NCI-H82 treated with DMSO at 0.1 percent for 48 hours (cell line): Measurements from ENCODE around the gene STRBP.
"Not testable (repeated sequence)": the region's sequence is repeated elsewhere in the genome, so short reads cannot be mapped to it uniquely, and the experiment has no call there.

ENCODE experiments used
- DNase-seq: peaks from one replicate; lab custom pipeline; 2025; ENCODE audit not compliant: unreplicated experiment; lab: John Stamatoyannopoulos, UW

STRBP gene

DNA sequence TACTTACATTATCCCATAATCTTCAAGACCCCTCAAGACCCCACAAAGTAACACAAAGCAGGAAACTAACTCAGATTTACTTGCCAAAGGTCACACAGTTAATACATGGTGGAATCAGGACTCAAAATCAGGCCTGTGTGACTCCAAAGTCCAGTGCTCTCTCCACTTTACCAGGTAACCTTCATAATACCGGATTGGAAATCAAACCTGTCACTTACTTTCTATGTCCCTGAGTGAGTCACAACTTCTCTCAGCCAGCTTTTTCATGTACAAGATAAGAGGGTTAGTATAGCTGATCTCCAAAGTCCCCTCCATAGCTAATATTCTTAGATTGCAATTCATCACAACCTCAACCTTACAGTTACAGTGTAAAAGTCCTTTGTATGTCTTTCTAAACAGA, 17.1 kb downstream of the STRBP start:
- DNase-seq, result no peak

DNA sequence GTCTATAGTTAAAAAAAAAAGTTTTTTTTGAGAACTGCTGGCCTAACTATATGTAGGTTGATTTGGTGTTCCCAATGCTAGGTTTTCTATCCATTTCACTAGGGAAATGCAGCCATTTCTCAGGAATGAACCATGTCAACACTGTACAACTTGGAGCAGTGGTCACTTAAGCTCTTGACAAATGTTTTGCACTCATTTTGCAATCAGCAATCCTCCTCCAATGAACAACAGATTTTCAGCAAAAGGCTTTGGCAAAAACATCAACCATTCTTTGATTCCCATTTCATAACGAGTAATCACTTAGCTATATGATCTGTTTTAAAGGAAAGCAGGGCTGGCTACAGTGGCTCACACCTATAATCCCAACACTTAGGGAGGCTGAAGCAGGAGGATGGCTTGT, 17.9 kb downstream of the STRBP start:
- no peak for DNase-seq

DNA sequence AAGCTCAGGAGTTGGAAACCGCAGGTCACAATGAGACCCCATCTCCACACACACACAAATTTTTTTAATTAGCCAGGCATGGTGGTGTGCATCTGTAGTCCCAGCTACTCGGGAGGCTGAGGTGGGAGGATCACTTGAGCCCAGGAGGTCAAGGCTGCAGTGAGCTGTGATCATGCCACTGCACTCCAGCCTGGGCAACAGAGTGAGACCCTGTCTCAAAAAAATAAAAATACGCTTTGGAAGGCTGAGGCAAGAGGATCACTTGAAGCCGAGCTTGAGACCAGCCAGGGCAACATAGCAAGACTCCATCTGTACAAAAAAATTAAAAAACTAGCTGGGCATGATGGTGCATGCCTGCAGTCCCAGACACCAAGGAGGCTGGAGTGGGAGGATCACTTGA, 19.2 kb downstream of the STRBP start:
- DNase-seq, result not testable (repeated sequence)

DNA sequence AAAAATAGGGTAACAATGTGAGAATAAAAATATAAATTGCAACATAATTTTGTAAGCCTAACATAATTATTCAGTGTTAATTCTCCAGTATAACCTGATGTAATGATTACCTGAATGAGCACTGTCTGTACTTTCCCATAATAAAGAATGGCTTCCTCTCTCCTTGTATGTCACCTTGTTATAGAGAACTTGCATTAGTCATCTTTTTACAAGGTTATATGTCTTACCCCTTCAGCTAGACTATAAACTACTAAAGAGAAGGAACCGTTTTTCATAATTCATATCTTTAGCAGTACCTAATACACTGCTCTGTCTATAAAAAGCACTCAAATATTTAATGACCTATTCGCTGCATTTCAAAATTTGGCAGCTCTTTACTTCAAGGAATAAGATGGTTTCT, 19.8 kb downstream of the STRBP start:
- DNase-seq, result no peak

DNA sequence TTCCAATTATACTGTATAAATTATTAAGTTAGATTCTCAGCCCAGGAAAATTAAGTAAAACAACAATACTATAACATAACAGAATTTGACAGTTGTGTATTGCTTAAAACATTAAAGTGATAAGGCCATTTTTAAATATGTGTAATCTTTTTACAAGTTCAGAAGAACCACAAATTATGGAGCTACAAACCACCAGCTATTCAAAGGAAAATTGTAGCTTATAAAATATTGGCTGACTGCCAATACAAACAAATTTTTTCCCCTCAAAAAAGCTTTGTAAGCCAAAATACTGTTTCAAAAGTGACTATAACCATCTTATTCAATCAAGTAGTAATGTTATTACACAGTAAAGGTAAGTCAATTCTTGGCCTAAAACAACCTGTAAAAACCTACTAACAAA, 21.9 kb downstream of the STRBP start:
- DNase-seq, result no peak

DNA sequence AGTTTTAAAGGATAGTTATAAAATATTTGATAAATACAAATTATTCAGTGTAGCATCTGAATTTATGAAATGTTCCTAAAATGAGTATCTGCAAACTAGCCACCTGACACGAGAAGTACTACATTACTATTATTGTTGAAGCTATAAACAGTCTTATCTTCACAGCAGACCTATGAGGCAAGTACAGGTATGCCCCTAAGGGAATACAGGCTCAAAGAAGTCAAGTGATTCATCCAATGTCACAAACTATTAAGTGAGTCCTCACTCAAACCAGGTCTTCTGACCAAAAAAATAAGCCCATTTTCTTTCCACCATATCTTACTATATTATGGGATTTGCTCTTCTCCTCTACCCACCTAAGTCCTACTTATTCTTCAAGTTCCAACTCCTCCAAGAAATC, 28.7 kb downstream of the STRBP start:
- DNase-seq, result no peak

DNA sequence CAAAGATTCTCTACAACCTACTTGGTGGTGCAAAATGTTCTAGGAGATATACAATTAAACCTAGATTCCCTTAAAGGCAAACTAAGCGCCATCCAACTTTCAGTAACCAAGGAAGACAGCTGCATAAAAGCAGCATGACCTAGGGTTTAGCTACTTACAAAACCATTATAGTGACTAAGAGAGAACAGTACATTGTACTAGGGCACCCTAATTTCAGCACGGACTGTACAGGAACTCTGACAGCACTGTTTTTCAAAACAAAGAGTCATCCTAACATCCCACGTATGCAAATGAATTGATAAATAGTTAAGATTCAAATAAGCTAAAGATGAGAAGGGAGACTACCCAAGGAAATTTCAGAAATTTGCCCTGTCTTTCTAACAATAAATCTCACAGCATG, 30.0 kb downstream of the STRBP start:
- no peak for DNase-seq

DNA sequence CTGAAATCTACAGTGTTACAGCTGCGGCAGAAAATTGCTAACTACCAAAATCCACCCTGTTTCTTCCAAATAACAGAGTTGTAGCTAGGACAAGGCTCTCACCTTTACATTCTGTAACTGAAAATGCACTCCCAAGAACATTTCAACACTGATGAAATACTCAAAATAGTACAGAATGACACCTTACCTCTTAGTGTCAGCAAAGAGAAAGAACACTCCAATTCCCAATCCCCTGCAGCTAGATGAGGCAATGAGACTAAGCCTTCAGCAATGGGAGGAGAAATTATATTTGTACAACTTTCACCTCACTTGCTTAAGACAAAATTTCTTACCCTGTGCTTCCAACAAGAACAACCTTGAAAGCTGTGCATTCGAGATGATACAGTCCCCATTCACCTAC, 31.2 kb downstream of the STRBP start:
- DNase-seq, result no peak

DNA sequence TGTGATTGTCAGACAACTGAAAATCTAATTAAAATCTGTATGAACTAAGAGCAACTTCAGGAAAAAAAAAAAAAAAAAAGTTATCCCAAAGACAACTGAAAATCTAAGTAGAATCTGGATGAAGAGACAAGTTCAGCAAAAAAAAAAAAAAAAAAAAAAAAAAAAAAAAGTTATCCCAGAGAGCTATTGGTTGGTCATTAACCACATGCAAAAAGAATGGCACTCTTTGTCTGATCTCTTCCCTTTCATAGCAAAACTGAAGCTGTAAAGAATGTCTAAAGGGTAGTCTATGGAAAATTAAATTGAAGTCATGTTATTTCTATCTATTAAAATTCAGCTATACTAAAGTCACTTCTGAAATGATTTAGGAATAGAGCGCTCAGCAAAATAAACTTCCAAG, 32.9 kb downstream of the STRBP start:
- DNase-seq, result no peak

DNA sequence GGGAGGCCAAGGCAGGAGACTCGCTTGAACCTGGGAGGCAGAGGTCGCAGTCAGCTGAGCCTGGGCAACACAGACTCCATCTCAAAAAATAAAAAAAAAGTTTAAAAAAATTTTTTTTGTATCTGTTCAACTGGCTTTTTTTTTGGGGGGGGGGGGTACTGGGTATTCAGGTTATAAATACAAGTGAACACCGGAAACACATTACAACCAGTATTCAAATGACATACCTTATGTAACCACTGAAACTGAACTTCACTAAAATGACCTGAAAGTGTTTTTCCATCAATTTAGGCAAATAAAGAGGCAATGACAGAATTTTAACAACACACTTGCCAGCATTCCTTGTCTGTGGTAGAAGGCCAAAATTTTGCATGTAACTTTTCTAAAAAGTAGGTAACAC, 33.5 kb downstream of the STRBP start:
- no peak for DNase-seq

DNA sequence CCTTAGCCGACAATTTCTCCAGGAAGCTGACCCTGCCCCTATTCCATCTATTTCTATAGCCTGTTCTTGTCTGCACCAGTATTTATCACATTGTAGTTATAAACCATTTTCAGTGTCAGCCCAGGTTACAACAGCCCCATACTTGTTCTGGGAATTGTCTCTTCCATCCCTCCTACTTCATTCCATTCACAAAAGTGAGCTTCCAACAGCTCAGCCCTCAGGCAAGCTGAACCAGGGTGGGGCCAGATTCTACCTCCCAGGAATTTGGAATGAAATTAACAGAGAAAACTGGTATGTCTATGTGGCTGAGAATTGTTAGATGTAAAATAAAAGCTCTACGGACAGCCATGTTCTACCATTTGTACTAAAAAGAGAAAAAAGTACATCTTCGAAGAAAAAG, 36.1 kb downstream of the STRBP start:
- no peak for DNase-seq

DNA sequence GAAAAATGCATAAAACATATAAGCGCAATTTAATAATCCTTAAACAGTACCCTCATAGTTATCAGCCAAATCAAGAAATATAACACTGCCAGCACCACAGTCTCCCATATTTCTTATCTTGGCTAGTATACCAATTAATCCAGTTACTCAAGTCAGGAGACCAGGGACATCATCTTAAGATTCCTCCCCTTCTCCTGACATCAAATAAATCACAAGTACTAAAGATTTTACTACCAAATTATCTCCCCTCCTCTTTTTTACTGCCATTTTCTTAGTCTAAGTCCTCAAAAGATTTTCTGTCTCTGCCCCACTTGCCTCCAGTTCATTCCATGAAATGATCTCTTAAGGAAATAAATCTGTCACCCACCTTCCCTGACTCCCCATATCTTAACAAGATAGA, 37.0 kb downstream of the STRBP start:
- no peak for DNase-seq

DNA sequence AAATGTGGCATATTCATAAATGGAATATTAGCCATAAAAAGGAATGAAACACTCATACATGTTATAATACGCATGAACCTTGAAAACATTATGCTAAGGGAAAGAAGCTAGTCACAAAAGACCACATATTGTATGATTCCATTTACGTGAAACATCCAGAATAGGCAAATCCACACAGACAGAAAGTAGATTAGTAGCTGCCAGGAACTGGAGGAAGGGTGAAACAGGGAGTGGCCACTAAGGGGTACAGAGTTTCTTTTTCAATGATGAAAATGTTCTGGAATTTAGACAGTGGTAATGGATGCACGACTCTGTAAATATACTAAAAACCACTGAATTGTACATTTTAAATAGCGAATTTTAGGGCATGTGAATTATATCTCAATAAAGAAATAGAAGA, 39.4 kb downstream of the STRBP start:
- no peak for DNase-seq

DNA sequence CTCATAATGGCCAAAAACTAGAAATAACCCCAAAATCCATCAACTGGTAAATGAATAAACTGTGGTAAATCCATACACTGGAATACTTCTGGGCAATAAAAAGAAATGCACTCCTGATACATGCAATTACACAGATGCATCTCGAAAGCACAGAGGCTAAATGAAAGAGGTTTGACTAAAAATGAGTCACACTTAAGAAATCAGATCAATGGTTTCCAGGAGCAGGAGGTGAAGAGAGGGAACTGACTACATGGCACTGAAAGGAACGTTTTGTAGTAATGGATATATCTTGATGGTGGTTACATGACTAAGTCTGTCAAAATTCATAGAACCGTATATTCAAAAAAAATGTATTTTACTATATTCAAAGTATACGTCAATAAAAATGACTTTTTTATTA, 42.4 kb downstream of the STRBP start:
- DNase-seq, result no peak

DNA sequence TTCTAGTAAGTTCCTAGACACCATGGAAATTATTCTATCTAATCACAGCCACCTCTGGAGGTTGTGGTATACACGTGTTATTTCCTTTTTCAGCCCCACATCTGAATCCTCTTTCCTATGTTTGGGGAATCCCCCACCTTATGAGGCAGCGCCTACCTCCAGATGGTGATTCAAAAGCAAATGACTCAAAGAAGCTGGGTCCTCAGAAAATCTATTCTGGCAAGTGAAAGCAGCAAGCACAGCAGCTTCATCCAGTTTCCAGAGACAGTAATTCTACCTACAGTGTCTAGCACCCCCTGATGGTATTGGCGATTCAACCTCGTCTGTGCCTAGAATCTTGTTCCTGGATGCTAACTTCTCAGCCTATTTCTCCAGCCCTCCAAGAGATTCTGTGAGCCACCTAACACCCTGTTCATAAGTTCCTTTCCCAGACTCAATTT, 43.0 kb downstream of the STRBP start:
- no peak for DNase-seq

DNA sequence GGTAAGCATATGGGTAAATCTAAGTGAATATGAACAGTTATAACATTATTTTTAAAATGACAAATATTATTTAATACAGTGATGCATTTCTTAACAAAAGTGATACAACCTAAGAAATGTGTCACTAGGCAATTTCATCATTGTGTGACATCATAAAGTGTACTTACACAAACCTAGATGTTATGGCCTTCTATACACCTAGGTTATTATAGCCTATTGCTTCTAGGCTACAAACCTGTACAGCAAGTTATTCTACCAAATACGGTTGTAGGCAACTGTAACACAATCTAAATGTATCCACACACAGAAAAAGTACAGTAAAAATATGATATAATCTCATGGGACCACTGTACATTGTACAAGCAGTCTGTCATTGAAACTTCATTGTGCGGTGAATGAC, 48.3 kb downstream of the STRBP start:
- no peak for DNase-seq

DNA sequence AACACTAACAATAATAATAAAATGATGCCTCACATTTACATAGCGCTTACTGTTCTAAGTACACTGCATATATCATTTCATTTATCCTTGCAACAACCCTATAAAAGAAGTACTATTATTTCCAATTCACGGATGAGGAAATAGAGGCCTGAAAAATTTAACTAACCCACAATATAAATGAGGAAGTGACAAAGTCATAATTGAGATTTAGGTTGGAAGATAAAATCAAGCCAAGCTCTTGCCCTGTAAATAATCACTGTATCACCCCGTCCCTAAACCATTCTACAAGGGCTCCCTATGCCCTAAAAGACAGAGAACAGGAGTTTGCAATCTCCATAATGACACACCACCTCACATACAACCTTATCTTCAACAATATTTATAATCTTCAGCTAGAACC, 49.6 kb downstream of the STRBP start:
- DNase-seq, result no peak

DNA sequence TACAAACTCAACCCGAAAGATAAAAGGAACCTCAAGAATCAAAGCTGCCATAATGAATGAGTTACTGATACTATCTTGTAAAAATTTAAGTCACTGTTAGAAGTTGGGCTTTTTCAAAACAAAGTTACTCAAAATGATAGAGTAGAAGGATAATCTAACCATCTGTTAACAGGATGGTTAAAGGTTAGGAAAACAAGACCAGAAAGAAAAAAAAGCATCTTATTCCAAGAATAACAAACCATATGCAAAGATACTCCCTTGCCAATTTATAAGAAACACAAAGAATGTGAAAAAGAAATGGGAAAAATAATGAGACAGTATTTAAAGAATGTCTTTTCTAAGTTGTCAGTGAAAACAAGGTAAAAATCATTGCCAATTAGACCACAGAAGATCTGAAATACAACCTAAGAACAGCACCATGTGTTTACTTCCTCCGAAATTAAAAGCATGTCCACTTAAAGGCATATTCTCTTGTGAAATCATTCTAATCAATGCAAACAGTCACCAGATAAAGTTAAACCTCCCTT, 51.2 kb downstream of the STRBP start:
- no peak for DNase-seq

DNA sequence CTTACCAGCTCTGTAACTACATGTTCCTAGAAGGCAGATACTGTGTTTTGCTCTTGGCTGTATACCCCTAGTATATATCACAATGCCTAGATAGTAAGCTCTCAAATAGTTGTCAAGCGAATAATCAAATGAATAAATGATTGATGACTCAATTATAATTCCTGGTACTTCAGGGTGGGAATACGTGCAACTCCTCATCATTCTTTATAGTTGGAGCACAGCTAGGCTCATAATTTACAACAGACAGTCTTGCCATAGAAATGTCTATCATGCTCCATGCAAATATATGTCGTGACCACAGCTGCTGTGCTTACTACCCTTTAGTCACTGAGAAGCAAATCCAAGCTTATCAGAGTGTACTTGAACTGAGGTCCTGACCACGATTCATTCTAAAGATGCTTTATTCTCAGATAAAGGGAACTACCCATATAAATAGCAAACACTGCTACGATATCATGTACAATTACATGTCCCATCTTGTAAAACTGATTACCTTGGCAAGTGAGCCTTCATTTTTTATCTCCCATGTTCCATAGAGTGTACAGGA, 52.1 kb downstream of the STRBP start:
- DNase-seq, result no peak

DNA sequence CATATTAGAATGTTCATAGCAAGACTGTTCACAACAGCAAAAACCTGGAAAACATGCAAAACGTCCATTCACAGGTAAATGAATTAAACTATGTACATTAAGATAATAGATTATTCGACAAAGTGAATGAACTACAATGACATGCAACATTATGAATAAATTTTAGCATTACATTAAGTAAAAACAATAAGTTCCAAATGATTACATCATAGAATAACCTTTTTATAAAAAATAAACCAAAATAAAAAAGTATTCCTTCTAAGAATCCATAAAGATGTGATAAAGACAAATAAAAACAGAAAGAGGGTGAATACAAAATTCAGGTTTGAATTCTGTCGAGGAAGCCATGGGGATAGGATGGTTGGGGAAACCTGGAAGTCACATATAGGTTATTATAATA, 57.3 kb downstream of the STRBP start:
- DNase-seq, result no peak

DNA sequence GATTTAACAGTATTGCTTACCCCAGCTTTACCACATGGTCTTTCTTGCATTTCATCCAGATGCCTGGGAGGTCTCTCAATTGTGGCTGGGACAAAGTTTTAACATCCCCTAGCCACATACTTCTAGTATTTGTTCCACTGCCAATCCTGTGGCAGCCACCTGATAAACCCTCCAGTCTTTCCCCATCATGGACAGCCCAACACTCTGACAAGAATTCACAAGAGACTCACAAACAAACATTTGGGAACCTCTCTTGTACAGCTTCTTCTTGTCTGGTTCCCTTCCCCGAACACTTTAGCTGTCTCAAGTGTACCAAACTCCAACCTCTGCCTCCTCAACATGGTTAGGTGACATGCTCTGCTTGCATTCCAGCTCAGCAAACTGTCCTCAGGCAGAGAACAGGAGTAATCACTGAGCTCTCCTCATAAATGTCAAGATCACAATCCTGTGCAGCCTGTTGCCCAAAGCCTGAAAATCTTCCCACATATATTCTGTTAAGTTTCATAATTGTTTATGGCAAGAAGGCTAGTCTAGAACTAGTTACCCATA, 59.7 kb downstream of the STRBP start:
- DNase-seq, result no peak

DNA sequence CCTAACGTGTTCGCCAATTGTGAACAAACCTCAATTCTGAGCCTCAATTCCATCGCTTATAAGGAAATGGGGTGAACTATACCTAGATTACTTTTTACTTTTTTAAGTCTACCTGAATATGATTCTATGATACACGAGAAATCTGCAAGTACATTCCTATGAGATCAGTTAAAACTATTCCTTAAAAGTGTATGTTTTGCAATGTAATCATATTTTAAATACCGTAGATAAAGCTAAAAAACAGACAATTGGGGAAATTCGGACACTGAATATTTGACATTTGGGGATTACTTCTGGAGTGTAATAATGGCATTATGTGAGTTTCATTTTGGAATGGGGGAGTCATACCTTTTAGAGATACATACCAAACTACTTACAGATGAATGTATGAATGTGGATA, 62.3 kb downstream of the STRBP start:
- DNase-seq, result no peak

DNA sequence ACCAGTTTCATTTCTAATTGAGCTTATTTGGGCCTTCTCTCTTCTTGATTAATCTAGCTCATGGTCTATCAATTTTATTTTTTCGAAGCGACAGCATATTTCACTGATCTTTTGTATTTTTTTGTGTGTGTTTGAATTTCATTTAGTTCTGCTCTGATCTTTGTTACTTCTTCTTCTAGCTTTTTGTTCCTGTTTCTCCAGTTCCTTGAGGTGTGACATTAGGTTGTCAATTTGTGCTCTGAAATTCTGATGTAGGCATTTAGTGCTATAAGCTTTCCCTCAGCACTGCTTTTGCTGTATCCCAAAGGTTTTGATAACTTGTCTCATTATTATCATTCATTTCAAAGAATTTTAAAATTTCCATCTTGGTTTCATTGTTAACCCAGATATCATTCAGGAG, 67.3 kb downstream of the STRBP start:
- DNase-seq, result no peak
